HG03342 (cell line): ENCODE data around the gene SPARCL1.

Source experiments
- ATAC-seq: cut with Tn5 transposase; IDR thresholded peaks from one replicate; pipeline ENCODE4 v1.9.1; 2021; ENCODE audit warnings: mild to moderate bottlenecking, moderate library complexity; ENCODE audit not compliant: unreplicated experiment

Gene SPARCL1

GRCh38 chr4:87541956-87542709, 13.0 kb upstream of the SPARCL1 start:
- no peak for ATAC-seq

- ATAC-seq = no peak
Observed at GRCh38 chr4:87541521-87541920, 12.3 kb upstream of the SPARCL1 start.

GRCh38 chr4:87540146-87541058, 11.2 kb upstream of the SPARCL1 start:
- no peak for ATAC-seq

GRCh38 chr4:87532907-87533306, 3.7 kb upstream of the SPARCL1 start:
- ATAC-seq = no peak

- no peak for ATAC-seq
Observed at GRCh38 chr4:87532109-87532508, 2.9 kb upstream of the SPARCL1 start.

GRCh38 chr4:87531621-87532020, 2.4 kb upstream of the SPARCL1 start:
- ATAC-seq = no peak

GRCh38 chr4:87530868-87531267, 1.7 kb upstream of the SPARCL1 start:
- no peak for ATAC-seq

GRCh38 chr4:87530229-87530628, 1.1 kb upstream of the SPARCL1 start:
- ATAC-seq = no peak

GRCh38 chr4:87527431-87528220, 1.6 kb downstream of the SPARCL1 start:
- no peak for ATAC-seq

- no peak for ATAC-seq
Observed at GRCh38 chr4:87525636-87526295, 3.4 kb downstream of the SPARCL1 start.

- no peak for ATAC-seq
Observed at GRCh38 chr4:87524456-87524855, 4.7 kb downstream of the SPARCL1 start.

- ATAC-seq = no peak
Observed at GRCh38 chr4:87523307-87523706, 5.9 kb downstream of the SPARCL1 start.

- ATAC-seq = no peak
Observed at GRCh38 chr4:87521757-87522374, 7.3 kb downstream of the SPARCL1 start.

- ATAC-seq = no peak
Observed at GRCh38 chr4:87521319-87521718, 7.9 kb downstream of the SPARCL1 start.

- no peak for ATAC-seq
Observed at GRCh38 chr4:87517621-87518020, 11.6 kb downstream of the SPARCL1 start.

GRCh38 chr4:87516683-87517082, 12.5 kb downstream of the SPARCL1 start:
- no peak for ATAC-seq

GRCh38 chr4:87512400-87512799, 16.8 kb downstream of the SPARCL1 start:
- no peak for ATAC-seq

- no peak for ATAC-seq
Observed at GRCh38 chr4:87511500-87511899, 17.7 kb downstream of the SPARCL1 start.

GRCh38 chr4:87510747-87511146, 18.4 kb downstream of the SPARCL1 start:
- ATAC-seq = no peak

- ATAC-seq = no peak
Observed at GRCh38 chr4:87506974-87507701, 22.0 kb downstream of the SPARCL1 start.
